BLaER1 (cell line): ENCODE data around the gene USP13.
"Not testable (repeated sequence)": the region's sequence is repeated elsewhere in the genome, so short reads cannot be mapped to it uniquely, and the experiment has no call there.

Source experiments
- H3K27ac ChIP-seq: shearing (Covaris generic); formaldehyde crosslinking; 2 replicates; pipeline ENCODE4 v1.8.1; 2022
- H3K27me3 ChIP-seq: shearing (Covaris generic); formaldehyde crosslinking; 2 replicates; pipeline ENCODE4 v1.8.1; 2022
- H3K36me3 ChIP-seq: shearing (Covaris generic); formaldehyde crosslinking; 2 replicates; pipeline ENCODE4 v1.8.1; 2022
- H3K4me1 ChIP-seq: shearing (Covaris generic); formaldehyde crosslinking; 2 replicates; pipeline ENCODE4 v1.8.1; 2022
- H3K4me2 ChIP-seq: shearing (Covaris generic); formaldehyde crosslinking; 2 replicates; pipeline ENCODE4 v1.8.1; 2022
- H3K4me3 ChIP-seq: shearing (Covaris generic); formaldehyde crosslinking; 2 replicates; pipeline ENCODE4 v1.8.1; 2022
- H3K9ac ChIP-seq: shearing (Covaris generic); formaldehyde crosslinking; 2 replicates; pipeline ENCODE4 v1.8.1; 2022
- H3K9me3 ChIP-seq: shearing (Covaris generic); formaldehyde crosslinking; 2 replicates; pipeline ENCODE4 v1.8.1; 2022
- H4K20me1 ChIP-seq: shearing (Covaris generic); formaldehyde crosslinking; 2 replicates; pipeline ENCODE4 v1.8.1; 2022
- Cebpa-rat ChIP-seq: shearing (Covaris generic); IDR thresholded peaks from 2 replicates; pipeline ENCODE4 v1.8.1; 2022

Gene USP13

GRCh38 chr3:179615458-179616173 lies 37.2 kb upstream of the USP13 start:
- no peak for TF ChIP-seq Cebpa-rat
- no peak overlapping the region for H3K9ac ChIP-seq
- no peak overlapping the region for H3K4me3 ChIP-seq
- peaks cover 32% of the 10 kb centered on the region for H3K36me3 ChIP-seq
- H3K27ac ChIP-seq, result no peak overlapping the region
- H4K20me1 ChIP-seq, result no peaks in the 10 kb centered on the region; the same call in 1 of the 2 replicates
- no peaks in the 10 kb centered on the region for H3K4me1 ChIP-seq
- H3K9me3 ChIP-seq, result peaks cover 9% of the 10 kb centered on the region; the same call in 1 of the 2 replicates
- no peak overlapping the region for H3K4me2 ChIP-seq
- H3K27me3 ChIP-seq, result no peaks in the 10 kb centered on the region

DNA sequence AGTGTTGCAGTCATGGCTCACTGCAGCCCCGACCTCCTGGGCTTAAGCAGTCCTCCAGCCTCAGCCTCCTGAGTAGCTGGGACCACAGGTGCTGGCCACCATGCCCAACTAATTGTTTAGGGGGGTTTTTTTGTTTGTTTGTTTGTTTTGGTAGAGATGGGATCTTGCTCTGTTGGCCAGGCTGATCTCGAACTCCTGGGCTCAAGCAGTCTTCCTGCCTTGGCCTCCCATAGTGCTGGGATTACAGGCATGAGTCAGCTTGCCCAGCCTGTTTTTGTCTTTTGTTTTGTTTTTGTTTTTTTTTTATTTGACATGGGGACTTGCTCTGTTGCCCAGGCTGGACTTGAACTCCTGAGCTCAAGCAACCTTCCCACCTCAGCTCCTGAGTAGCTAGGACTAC lies 30.8 kb upstream of the USP13 start:
- no peaks in the 10 kb centered on the region for H4K20me1 ChIP-seq
- no peaks in the 10 kb centered on the region for H3K27me3 ChIP-seq
- TF ChIP-seq Cebpa-rat, result no peak
- H3K27ac ChIP-seq, result no peak overlapping the region
- peaks cover 9% of the 10 kb centered on the region; the same call in 1 of the 2 replicates for H3K9me3 ChIP-seq
- no peak overlapping the region for H3K4me3 ChIP-seq
- no peaks in the 10 kb centered on the region for H3K4me1 ChIP-seq
- H3K36me3 ChIP-seq, result peaks cover 78% of the 10 kb centered on the region
- no peak overlapping the region for H3K9ac ChIP-seq
- no peak overlapping the region for H3K4me2 ChIP-seq

- Histone ChIP-seq H3K4me2 (no peak overlapping the region), H3K27ac (no peak overlapping the region), H3K9me3 (no peaks in the 10 kb centered on the region), H3K9ac (no peak overlapping the region), H3K27me3 (no peaks in the 10 kb centered on the region), H3K36me3 (peaks cover 57% of the 10 kb centered on the region), H4K20me1 (no peaks in the 10 kb centered on the region), H3K4me3 (no peak overlapping the region), H3K4me1 (no peaks in the 10 kb centered on the region)
- TF ChIP-seq Cebpa-rat, result no peak
Observed at GRCh38 chr3:179624451-179624850, 28.4 kb upstream of the USP13 start.

DNA sequence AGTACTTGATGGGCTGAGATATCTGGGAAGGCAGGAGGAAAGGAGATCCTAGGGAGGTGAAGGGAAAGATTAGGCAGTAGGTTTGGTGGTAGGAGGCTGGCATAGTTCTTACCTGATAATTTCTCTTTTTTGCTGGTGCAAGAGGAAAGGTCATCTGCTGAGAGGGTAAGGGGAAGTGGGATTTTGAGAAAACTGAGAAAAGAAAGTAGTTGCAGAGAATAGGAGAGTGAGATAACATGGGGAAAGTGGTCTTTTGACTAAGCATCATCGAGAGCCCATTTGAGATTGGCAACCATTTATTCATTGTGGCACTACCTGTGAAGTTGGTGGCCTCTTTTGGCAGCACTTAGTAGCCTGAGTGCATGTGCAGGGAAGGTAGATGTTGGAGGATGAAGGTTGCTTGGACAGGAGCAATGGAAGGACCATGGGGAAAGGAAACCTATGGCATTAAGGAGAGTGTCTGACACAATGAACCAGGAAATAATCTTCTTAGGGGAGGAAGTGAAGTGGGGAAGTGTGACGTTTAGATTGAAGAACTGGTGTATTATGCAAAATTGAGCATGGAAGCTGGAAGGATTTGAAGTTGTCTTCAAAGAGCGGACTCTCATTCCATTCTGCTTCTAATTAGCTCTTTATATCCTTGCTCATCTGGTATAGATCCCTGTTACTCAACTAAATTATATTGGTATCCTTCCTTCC lies 21.9 kb upstream of the USP13 start:
- no peak overlapping the region for H3K4me2 ChIP-seq
- H3K4me3 ChIP-seq, result no peak overlapping the region
- H3K27ac ChIP-seq, result no peak overlapping the region
- TF ChIP-seq Cebpa-rat, result no peak
- H3K36me3 ChIP-seq, result peaks cover 5% of the 10 kb centered on the region; the same call in 1 of the 2 replicates
- H3K4me1 ChIP-seq, result no peaks in the 10 kb centered on the region
- H4K20me1 ChIP-seq, result no peaks in the 10 kb centered on the region
- H3K9ac ChIP-seq, result no peak overlapping the region
- H3K27me3 ChIP-seq, result no peaks in the 10 kb centered on the region
- no peaks in the 10 kb centered on the region for H3K9me3 ChIP-seq

DNA sequence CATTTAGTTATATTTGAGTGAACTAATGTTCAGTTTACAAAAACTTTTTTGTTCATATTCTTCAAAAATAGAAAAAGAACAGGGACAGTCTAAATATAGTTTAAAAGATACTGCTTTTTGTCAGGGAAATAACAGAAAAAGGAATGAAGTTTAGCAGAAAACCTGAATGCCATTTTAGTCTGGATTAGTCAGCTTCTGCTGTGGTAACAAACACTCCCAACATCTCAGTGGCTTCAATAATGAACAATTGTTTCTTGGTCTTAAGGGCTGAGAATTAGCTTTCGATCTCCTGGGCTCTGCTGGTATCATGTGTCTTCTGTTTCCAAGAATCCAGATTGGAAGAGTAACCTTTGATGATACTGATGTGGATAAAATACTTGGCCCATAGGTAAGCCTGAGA lies 12.4 kb upstream of the USP13 start:
- H3K27ac ChIP-seq, result no peak overlapping the region
- no peak overlapping the region for H3K4me3 ChIP-seq
- H4K20me1 ChIP-seq, result no peaks in the 10 kb centered on the region
- no peaks in the 10 kb centered on the region for H3K36me3 ChIP-seq
- no peaks in the 10 kb centered on the region for H3K4me1 ChIP-seq
- H3K9ac ChIP-seq, result no peak overlapping the region
- no peak for TF ChIP-seq Cebpa-rat
- no peaks in the 10 kb centered on the region for H3K27me3 ChIP-seq
- H3K4me2 ChIP-seq, result no peak overlapping the region
- H3K9me3 ChIP-seq, result no peaks in the 10 kb centered on the region

- Histone ChIP-seq H3K27me3 (no peaks in the 10 kb centered on the region), H3K36me3 (no peaks in the 10 kb centered on the region), H3K4me2 (no peak overlapping the region), H3K9ac (no peak overlapping the region), H4K20me1 (no peaks in the 10 kb centered on the region), H3K4me1 (no peaks in the 10 kb centered on the region), H3K9me3 (no peaks in the 10 kb centered on the region), H3K4me3 (no peak overlapping the region), H3K27ac (no peak overlapping the region)
- no peak for TF ChIP-seq Cebpa-rat
Observed at GRCh38 chr3:179642871-179643270, 10.0 kb upstream of the USP13 start.

DNA sequence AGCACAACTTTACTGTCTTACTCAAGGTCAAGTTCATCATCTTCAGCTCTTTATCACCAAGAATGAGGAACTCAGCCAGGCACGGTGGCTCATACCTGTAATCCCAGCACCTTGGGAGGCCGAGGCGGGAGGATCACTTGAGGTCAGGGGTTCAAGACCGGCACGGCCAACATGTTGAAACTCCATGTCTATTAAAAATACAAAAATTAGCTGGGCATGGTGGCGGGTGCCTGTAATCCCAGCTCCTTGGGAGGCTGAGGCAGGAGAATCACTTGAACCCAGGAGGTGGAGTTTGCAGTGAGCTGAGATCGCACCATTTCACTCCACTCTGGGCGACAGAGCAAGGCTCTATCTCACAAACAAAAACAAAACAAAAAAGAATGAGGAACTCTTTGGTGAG lies 9.0 kb upstream of the USP13 start:
- not testable (repeated sequence) for H3K36me3 ChIP-seq, H3K4me1 ChIP-seq, H3K9ac ChIP-seq, H3K4me3 ChIP-seq, H3K27me3 ChIP-seq, H3K4me2 ChIP-seq, H3K27ac ChIP-seq, H3K9me3 ChIP-seq, H4K20me1 ChIP-seq

GRCh38 chr3:179646177-179646576 lies 6.7 kb upstream of the USP13 start:
- H3K4me2 ChIP-seq, result no peak overlapping the region
- no peak overlapping the region for H3K27ac ChIP-seq
- H3K36me3 ChIP-seq, result no peaks in the 10 kb centered on the region
- no peak for TF ChIP-seq Cebpa-rat
- no peaks in the 10 kb centered on the region for H3K9me3 ChIP-seq
- no peak overlapping the region for H3K4me3 ChIP-seq
- H3K9ac ChIP-seq, result no peak overlapping the region
- H3K27me3 ChIP-seq, result no peaks in the 10 kb centered on the region
- no peaks in the 10 kb centered on the region for H4K20me1 ChIP-seq
- no peaks in the 10 kb centered on the region for H3K4me1 ChIP-seq

- H3K27ac ChIP-seq, result peak overlapping the region; percentile 96
- H4K20me1 ChIP-seq, result peaks cover 28% of the 10 kb centered on the region
- peaks cover 26% of the 10 kb centered on the region for H3K4me1 ChIP-seq
- no peaks in the 10 kb centered on the region for H3K27me3 ChIP-seq
- peak overlapping the region; percentile 89 for H3K4me2 ChIP-seq
- peak overlapping the region; percentile 96 for H3K9ac ChIP-seq
- TF ChIP-seq Cebpa-rat, result no peak
- H3K36me3 ChIP-seq, result peaks cover 13% of the 10 kb centered on the region
- no peaks in the 10 kb centered on the region for H3K9me3 ChIP-seq
- H3K4me3 ChIP-seq, result peak overlapping the region; percentile 90
Observed at GRCh38 chr3:179651687-179652446, 973 bp upstream of the USP13 start.
